GM12891 (cell line): ENCODE data around the gene STARD8.

Source experiments
- DNase-seq: peaks from one replicate; pipeline ENCODE4 v3.0.0; 2011; ENCODE audit warnings: low spot score; ENCODE audit not compliant: insufficient read length
- FAIRE-seq: peaks from 2 replicates; lab custom pipeline; 2011; peaks lifted over from hg19 to GRCh38; lab: Jason Lieb, UNC
- PAX5 ChIP-seq: IDR thresholded peaks from 2 replicates; pipeline ENCODE4 v1.6.1; 2011; ENCODE audit warnings: low read length, moderate library complexity, mild to moderate bottlenecking; ENCODE audit not compliant: insufficient read depth, severe bottlenecking
- POLR2A ChIP-seq: IDR thresholded peaks from 2 replicates; pipeline ENCODE4 v1.6.1; 2011; ENCODE audit warnings: low read depth, low read length, control low read depth
- POLR2AphosphoS5 ChIP-seq: IDR thresholded peaks from 2 replicates; pipeline ENCODE4 v1.6.1; 2011; ENCODE audit warnings: low read depth, low read length, control low read depth
- POU2F2 ChIP-seq: IDR thresholded peaks from 2 replicates; pipeline ENCODE4 v1.6.1; 2011; ENCODE audit warnings: low read depth, mild to moderate bottlenecking, control low read depth, low read length, moderate library complexity
- SPI1 ChIP-seq: IDR thresholded peaks from 2 replicates; pipeline ENCODE4 v1.6.1; 2011; ENCODE audit warnings: low read depth, low read length, control low read depth
- TAF1 ChIP-seq: IDR thresholded peaks from 2 replicates; pipeline ENCODE4 v1.6.1; 2011; ENCODE audit warnings: low read depth, low read length, control low read depth

The STARD8 gene

GRCh38 chrX:68721991-68722860 is 74.8 kb downstream of the STARD8 start:
- no peak for DNase-seq
- no peak for FAIRE-seq
- no peak for TF ChIP-seq POLR2A
- TF ChIP-seq POLR2AphosphoS5: no peak
- no peak for TF ChIP-seq TAF1
- TF ChIP-seq SPI1: no peak
- TF ChIP-seq POU2F2: no peak
- no peak for TF ChIP-seq PAX5

GRCh38 chrX:68723491-68724155 is 76.2 kb downstream of the STARD8 start:
- DNase-seq: no peak
- no peak for FAIRE-seq
- TF ChIP-seq POLR2A (no peak), SPI1 (no peak), TAF1 (no peak)

- DNase-seq (no peak), FAIRE-seq (no peak)
- TF ChIP-seq SPI1 (no peak), POLR2AphosphoS5 (no peak), TAF1 (no peak), POU2F2 (no peak), PAX5 (no peak), POLR2A (no peak)
Measured at GRCh38 chrX:68724531-68725020, 77.1 kb downstream of the STARD8 start.

GRCh38 chrX:68725756-68726365 is 78.4 kb downstream of the STARD8 start:
- DNase-seq (no peak), FAIRE-seq (no peak)
- TF ChIP-seq TAF1: no peak
- TF ChIP-seq PAX5: no peak
- no peak for TF ChIP-seq POU2F2
- no peak for TF ChIP-seq POLR2AphosphoS5
- TF ChIP-seq POLR2A: no peak
- no peak for TF ChIP-seq SPI1

GRCh38 chrX:68726366-68726765 is 78.9 kb downstream of the STARD8 start:
- no peak for TF ChIP-seq TAF1
- no peak for TF ChIP-seq POLR2A
- no peak for TF ChIP-seq PAX5
- TF ChIP-seq POU2F2: no peak
- TF ChIP-seq SPI1: no peak
- no peak for TF ChIP-seq POLR2AphosphoS5
- FAIRE-seq (no peak), DNase-seq (no peak)

- TF ChIP-seq TAF1 (no peak), POLR2A (no peak), SPI1 (no peak), PAX5 (no peak), POLR2AphosphoS5 (no peak), POU2F2 (no peak)
- FAIRE-seq: no peak
- DNase-seq: no peak
Measured at GRCh38 chrX:68727696-68728095, 80.2 kb downstream of the STARD8 start.

DNA sequence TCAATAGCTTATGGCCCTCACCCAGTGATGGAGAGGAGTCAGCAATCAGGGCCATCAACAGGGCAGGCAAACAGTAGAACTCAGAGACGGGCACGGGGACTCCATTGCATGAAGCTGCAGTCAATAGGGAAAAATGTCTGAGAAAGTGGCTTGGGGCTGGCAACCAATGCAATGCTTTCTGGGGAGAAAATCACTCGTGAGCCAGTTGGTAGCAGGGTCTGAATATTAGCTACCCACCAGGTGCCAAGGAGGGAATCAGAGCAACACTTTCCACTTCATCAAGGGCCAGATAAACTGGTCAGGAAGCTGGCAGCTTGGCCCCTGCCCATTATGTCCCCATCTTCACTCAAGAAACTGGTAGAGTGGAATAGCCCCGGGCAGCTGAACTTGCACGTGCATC is 80.7 kb downstream of the STARD8 start:
- FAIRE-seq (no peak), DNase-seq (no peak)
- no peak for TF ChIP-seq POLR2AphosphoS5

DNA sequence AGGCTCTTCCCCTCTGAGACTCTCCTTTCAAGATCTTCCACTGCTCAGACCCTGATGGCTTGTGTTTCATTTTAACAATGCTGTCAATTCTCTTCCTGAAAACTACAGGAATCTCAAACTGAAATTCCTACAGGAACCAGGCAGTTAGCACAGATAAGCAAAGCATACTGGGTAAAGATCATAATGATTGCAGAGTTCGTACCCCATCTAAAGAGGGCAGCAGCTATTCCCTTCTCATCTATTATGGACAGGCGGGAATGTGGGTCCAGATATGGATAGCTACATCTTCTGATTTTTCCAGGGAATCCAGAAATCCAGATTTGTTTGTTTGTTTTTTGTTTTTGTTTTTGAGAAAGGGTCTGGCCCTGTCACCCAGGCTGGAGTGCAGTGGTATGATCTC is 83.8 kb downstream of the STARD8 start:
- TF ChIP-seq POLR2A (no peak), POLR2AphosphoS5 (no peak), POU2F2 (no peak), SPI1 (no peak), PAX5 (no peak), TAF1 (no peak)
- DNase-seq (no peak), FAIRE-seq (no peak)

- no peak for DNase-seq
- TF ChIP-seq POU2F2 (no peak), POLR2A (no peak), POLR2AphosphoS5 (no peak), PAX5 (no peak), TAF1 (no peak), SPI1 (no peak)
- peak; percentile 9 for FAIRE-seq
Measured at GRCh38 chrX:68732906-68733493, 85.5 kb downstream of the STARD8 start.
